Activated T-cell treated with anti-CD3 and anti-CD28 coated beads for 4 hours (primary cell): ENCODE data around the gene CYP3A4.

Source experiments
- DNase-seq: peaks from one replicate; pipeline ENCODE4 v3.0.0-alpha.2; 2020

Gene CYP3A4

GRCh38 chr7:99719996-99720769, 63.8 kb downstream of the CYP3A4 start:
- no peak for DNase-seq

DNA sequence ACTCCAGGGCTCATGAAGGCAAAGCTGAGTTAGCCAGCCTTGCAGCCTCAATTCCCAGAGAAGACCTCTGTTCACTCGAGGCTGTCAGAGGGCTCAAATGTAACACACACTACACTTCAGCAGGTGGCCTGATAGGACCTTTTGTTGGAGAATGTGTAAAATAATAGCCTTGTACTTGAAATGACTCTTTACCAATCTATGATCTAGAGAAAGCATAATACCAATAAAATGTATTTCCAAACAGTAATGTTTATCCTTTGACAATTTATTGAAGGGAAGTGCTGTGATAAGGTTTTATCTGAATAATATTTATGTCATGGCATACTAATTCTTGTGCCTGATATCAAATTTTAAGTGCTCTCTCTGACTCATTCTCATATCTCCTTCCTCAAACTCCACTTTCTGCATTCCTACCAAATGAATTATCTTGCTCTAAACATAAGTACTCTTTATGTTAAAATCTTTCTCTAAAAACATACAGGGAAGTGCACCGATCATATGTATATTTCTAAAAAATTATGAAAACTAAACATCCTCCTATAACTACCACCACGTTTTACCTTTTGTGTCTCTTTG, 69.9 kb downstream of the CYP3A4 start:
- no peak for DNase-seq

- DNase-seq, result no peak
Measured at GRCh38 chr7:99709838-99710578, 74.0 kb downstream of the CYP3A4 start.

DNA sequence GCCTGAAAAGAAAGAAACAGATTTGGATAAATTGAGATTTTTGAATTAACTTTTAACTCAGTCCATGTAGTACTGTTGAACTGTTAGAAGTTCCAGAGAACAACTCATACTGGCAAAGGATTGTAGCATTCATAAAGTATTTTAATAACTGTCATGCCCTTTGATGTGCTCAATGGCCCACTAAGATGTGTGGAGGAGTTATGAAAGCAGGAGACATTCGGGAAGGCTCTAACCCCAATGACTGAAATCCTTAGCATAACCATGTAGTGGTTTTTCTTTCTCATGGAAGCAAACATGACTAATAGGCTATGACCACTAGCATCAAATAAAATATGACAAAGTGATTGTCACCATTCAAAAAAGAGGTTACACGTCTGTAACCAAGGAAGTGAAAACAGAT, 74.7 kb downstream of the CYP3A4 start:
- no peak for DNase-seq

DNA sequence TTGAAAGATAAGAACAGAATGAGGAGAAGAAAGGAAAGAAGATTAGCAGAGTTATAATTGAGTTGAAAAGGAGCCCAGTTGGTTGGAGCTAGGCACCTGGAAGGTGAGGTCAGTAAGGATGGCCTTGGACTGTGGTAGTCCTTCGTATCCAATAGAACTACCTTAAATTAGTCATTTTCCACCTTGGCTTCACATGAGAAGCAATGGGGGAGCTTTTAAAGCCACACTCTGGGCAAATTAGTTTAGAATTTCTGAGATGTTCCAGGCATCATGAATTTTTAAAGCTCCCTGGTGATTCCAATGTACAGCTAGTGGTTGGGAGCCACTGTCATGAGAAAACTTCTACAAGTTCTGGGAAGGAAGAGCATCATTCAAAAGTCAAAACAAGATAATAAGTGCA, 76.9 kb downstream of the CYP3A4 start:
- no peak for DNase-seq
